HG03066 (cell line): ENCODE results near the gene ZBTB7B.
A peak's percentile ranks its signal among the peaks of the same experiment; 100 is the strongest.

Experiments
- ATAC-seq: cut with Tn5 transposase; IDR thresholded peaks from one replicate; pipeline ENCODE4 v1.9.1; 2021; ENCODE audit warnings: low read depth; ENCODE audit not compliant: unreplicated experiment

Gene ZBTB7B

GRCh38 chr1:155002464-155003226 lies at the start of gene ZBTB7B:
ZBTB7B (plus strand) TSS chr1:155002802; CDS start chr1:155014661, 11,859 bp downstream.
- no peak for ATAC-seq

- no peak for ATAC-seq
Measured at GRCh38 chr1:154953611-154954038, 49.0 kb upstream of the ZBTB7B start.

GRCh38 chr1:154954541-154954940 lies 48.1 kb upstream of the ZBTB7B start:
- ATAC-seq = no peak

GRCh38 chr1:154955039-154955717 lies 47.4 kb upstream of the ZBTB7B start:
- ATAC-seq = peak; percentile 42

GRCh38 chr1:154955718-154956543 lies 46.7 kb upstream of the ZBTB7B start, which contains the start of gene PBXIP1:
PBXIP1 (minus strand) TSS chr1:154956099; CDS start chr1:154953721, 2,378 bp downstream.
- peak; percentile 71 for ATAC-seq

- ATAC-seq = no peak
Measured at GRCh38 chr1:154956544-154956941, 46.1 kb upstream of the ZBTB7B start.

GRCh38 chr1:154957091-154957657 lies 45.4 kb upstream of the ZBTB7B start:
- no peak for ATAC-seq

GRCh38 chr1:154958036-154958435 lies 44.6 kb upstream of the ZBTB7B start:
- ATAC-seq = no peak

GRCh38 chr1:154958681-154959425 lies 43.7 kb upstream of the ZBTB7B start:
- ATAC-seq = no peak

GRCh38 chr1:154959426-154959780 lies 43.2 kb upstream of the ZBTB7B start:
- no peak for ATAC-seq

GRCh38 chr1:154960446-154961136 lies 42.0 kb upstream of the ZBTB7B start:
- no peak for ATAC-seq

GRCh38 chr1:154961207-154962155 lies 41.1 kb upstream of the ZBTB7B start, which contains the start of gene PYGO2:
PYGO2 (minus strand) TSS chr1:154961782; CDS start chr1:154961576, 206 bp downstream.
- ATAC-seq = peak; percentile 69

GRCh38 chr1:154962156-154962749 lies 40.3 kb upstream of the ZBTB7B start:
- peak; percentile 18 for ATAC-seq

GRCh38 chr1:154962795-154963330 lies 39.7 kb upstream of the ZBTB7B start:
- ATAC-seq = no peak

GRCh38 chr1:154963643-154964042 lies 39.0 kb upstream of the ZBTB7B start:
- no peak for ATAC-seq

- ATAC-seq = no peak
Measured at GRCh38 chr1:154964359-154964758, 38.2 kb upstream of the ZBTB7B start.

- no peak for ATAC-seq
Measured at GRCh38 chr1:154966111-154966510, 36.5 kb upstream of the ZBTB7B start.
